Smooth muscle cell (in vitro differentiated cells): ENCODE measurements around the gene SMYD3. TPM values are rescaled to one million over a fixed set of nuclear protein-coding genes. Genes with fewer than 3 reads are reported as not detected.
A peak's percentile ranks its signal among the peaks of the same experiment; 100 is the strongest.
"Not testable (repeated sequence)": the region's sequence is repeated elsewhere in the genome, so short reads cannot be mapped to it uniquely, and the experiment has no call there.

Experiments
- DNase-seq: peaks from one replicate; lab custom pipeline; 2025; ENCODE audit not compliant: unreplicated experiment; lab: John Stamatoyannopoulos, UW
- H2AFZ ChIP-seq: fragments of 200-600 bp; sonication (generic); 2 replicates; pipeline ENCODE4 v1.6.0; 2016; ENCODE audit warnings: antibody characterized with exemption, low read depth, mild to moderate bottlenecking
- H3F3A ChIP-seq: fragments of 200-600 bp; sonication (generic); 2 replicates; pipeline ENCODE4 v1.6.0; 2017; ENCODE audit warnings: antibody characterized with exemption, low read depth
- H3K27ac ChIP-seq: fragments of 200-600 bp; sonication (generic); 2 replicates; pipeline ENCODE4 v1.5.1; 2016; ENCODE audit warnings: low read depth, mild to moderate bottlenecking
- H3K27me3 ChIP-seq: fragments of 200-600 bp; sonication (generic); 2 replicates; pipeline ENCODE4 v1.6.1; 2016; ENCODE audit warnings: low read depth, mild to moderate bottlenecking
- H3K36me3 ChIP-seq: fragments of 200-600 bp; sonication (generic); 2 replicates; pipeline ENCODE4 v1.5.1; 2016; ENCODE audit warnings: low read depth
- H3K4me1 ChIP-seq: fragments of 200-600 bp; sonication (generic); 2 replicates; pipeline ENCODE4 v1.5.1; 2016; ENCODE audit warnings: low read depth
- H3K4me2 ChIP-seq: fragments of 200-600 bp; sonication (generic); 2 replicates; pipeline ENCODE4 v1.6.0; 2016; ENCODE audit warnings: mild to moderate bottlenecking
- H3K4me3 ChIP-seq: fragments of 200-600 bp; sonication (generic); 2 replicates; pipeline ENCODE4 v1.5.1; 2016; ENCODE audit warnings: mild to moderate bottlenecking
- H3K79me2 ChIP-seq: fragments of 200-600 bp; sonication (generic); 2 replicates; pipeline ENCODE4 v1.6.0; 2016; ENCODE audit warnings: low read depth, mild to moderate bottlenecking
- H3K9ac ChIP-seq: fragments of 200-600 bp; sonication (generic); 2 replicates; pipeline ENCODE4 v1.6.0; 2016; ENCODE audit warnings: low read depth
- H3K9me3 ChIP-seq: fragments of 200-600 bp; sonication (generic); replicated peaks from 2 replicates; pipeline ENCODE4 v1.5.1; 2016; ENCODE audit warnings: low read depth
- H4K20me1 ChIP-seq: fragments of 200-600 bp; sonication (generic); 2 replicates; pipeline ENCODE4 v1.6.0; 2016; ENCODE audit warnings: low read depth
- WGBS: methylation state at CpG from one replicate; pipeline ENCODE4 v1.1.7; 2016; ENCODE audit warnings: low lambda C conversion rate; 5-methylcytosine and 5-hydroxymethylcytosine counted together
- polyA plus RNA-seq: library from polyadenylated mRNA; unstranded; fragments of >200 nt; fragmentation: Nextera tagmentation; extraction: Ambion mirVana; gene quantifications from 2 replicates; pipeline ENCODE4 v1.2.1, GENCODE V29; 2016
- total RNA-seq: library from RNA; depleted of rRNA; stranded (reverse); fragments of >200 nt; gene quantifications from 2 replicates; pipeline ENCODE4 v1.2.3, GENCODE V29; 2014
- TF ChIP-seq, protein P1 (sequence below): fragments of 200-600 bp; sonication (generic); IDR thresholded peaks from 2 replicates; pipeline ENCODE4 v1.5.1; 2017; ENCODE audit warnings: borderline replicate concordance, mild to moderate bottlenecking, antibody characterized with exemption; ENCODE audit not compliant: insufficient read depth, poor library complexity, severe bottlenecking

The SMYD3 gene
- total and polyA plus RNA-seq, 2 experiments from 2014 or later, result 162 to 301 TPM

DNA sequence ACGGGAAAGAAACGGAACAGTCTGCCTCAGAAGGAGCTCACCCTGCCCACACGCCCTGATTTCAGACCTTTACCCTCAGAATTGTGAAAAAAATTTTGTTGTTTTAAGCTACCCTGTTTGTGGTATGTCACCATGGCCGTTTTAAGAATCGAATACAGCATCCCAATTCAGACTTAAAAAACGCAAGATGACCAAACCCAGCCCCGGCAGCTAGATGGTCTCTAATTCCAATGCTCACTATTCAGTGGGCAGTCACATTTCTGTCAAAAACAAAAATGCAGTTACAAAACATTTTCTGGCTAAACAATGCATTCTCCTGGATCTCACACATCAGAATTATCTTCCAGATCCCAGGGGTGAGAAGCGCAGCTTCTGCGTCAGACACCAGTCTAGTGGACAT lies 527.5 kb downstream of the SMYD3 start:
- Histone ChIP-seq H3K9ac (peak overlapping the region; percentile 81), H3K27me3 (no peaks in the 10 kb centered on the region), H3K4me2 (peak overlapping the region; percentile 60), H2AFZ (no peak overlapping the region), H3K9me3 (no peaks in the 10 kb centered on the region), H4K20me1 (no peaks in the 10 kb centered on the region), H3F3A (peaks cover 11% of the 10 kb centered on the region), H3K27ac (peak overlapping the region; percentile 96), H3K36me3 (no peaks in the 10 kb centered on the region), H3K4me1 (peaks cover 16% of the 10 kb centered on the region), H3K4me3 (no peak overlapping the region), H3K79me2 (peaks cover 40% of the 10 kb centered on the region)
- DNase-seq, result no peak
- WGBS, result 74% methylated on average over 9 of the region's 9 CpGs
- TF ChIP-seq, protein P1, sequence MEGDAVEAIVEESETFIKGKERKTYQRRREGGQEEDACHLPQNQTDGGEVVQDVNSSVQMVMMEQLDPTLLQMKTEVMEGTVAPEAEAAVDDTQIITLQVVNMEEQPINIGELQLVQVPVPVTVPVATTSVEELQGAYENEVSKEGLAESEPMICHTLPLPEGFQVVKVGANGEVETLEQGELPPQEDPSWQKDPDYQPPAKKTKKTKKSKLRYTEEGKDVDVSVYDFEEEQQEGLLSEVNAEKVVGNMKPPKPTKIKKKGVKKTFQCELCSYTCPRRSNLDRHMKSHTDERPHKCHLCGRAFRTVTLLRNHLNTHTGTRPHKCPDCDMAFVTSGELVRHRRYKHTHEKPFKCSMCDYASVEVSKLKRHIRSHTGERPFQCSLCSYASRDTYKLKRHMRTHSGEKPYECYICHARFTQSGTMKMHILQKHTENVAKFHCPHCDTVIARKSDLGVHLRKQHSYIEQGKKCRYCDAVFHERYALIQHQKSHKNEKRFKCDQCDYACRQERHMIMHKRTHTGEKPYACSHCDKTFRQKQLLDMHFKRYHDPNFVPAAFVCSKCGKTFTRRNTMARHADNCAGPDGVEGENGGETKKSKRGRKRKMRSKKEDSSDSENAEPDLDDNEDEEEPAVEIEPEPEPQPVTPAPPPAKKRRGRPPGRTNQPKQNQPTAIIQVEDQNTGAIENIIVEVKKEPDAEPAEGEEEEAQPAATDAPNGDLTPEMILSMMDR, result no peak

GRCh38 chr1:245978915-245979314 lies 528.2 kb downstream of the SMYD3 start:
- H3K36me3 ChIP-seq, result no peaks in the 10 kb centered on the region
- peak overlapping the region; percentile 96 for H3K27ac ChIP-seq
- 9% methylated on average over 3 of the region's 3 CpGs for whole genome bisulfite sequencing
- no peaks in the 10 kb centered on the region for H3K9me3 ChIP-seq
- TF ChIP-seq, protein P1, result no peak
- peak overlapping the region; percentile 60 for H3K4me2 ChIP-seq
- H4K20me1 ChIP-seq, result no peaks in the 10 kb centered on the region
- H3K4me3 ChIP-seq, result no peak overlapping the region
- no peak for DNase-seq
- no peak overlapping the region for H2AFZ ChIP-seq
- peaks cover 16% of the 10 kb centered on the region for H3K4me1 ChIP-seq
- H3K27me3 ChIP-seq, result no peaks in the 10 kb centered on the region
- peaks cover 11% of the 10 kb centered on the region for H3F3A ChIP-seq
- H3K9ac ChIP-seq, result peak overlapping the region; percentile 81
- peaks cover 39% of the 10 kb centered on the region for H3K79me2 ChIP-seq

DNA sequence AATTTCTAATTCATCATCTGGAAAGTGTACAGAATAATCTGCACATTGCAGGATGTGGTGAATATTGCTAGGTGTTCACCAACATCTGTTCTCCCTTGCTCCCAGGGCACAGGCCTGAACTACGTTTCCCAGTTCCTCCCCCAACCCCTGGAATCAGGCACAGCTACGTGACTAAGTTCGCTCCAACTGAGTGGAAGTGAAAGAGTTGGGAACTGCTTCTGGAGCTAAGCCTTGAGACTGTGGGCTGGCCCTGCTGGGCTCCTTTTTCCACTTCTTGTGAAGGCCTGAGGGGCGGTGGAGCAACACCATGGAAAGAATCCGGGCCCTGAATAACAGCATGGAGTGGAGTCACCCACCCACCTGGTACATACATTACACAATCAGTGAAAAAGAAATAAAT lies 534.6 kb downstream of the SMYD3 start:
- Histone ChIP-seq H3K27ac (peak overlapping the region; percentile 80), H3F3A (peaks cover 43% of the 10 kb centered on the region), H3K36me3 (no peaks in the 10 kb centered on the region), H3K4me2 (peak overlapping the region; percentile 11), H3K4me1 (peaks cover 18% of the 10 kb centered on the region), H3K27me3 (no peaks in the 10 kb centered on the region), H3K9ac (no peak overlapping the region), H4K20me1 (no peaks in the 10 kb centered on the region), H2AFZ (no peak overlapping the region), H3K79me2 (peaks cover 13% of the 10 kb centered on the region), H3K4me3 (no peak overlapping the region), H3K9me3 (no peaks in the 10 kb centered on the region)
- TF ChIP-seq, protein P1, result no peak
- no peak for DNase-seq
- 48% methylated on average over 5 of the region's 5 CpGs for WGBS

DNA sequence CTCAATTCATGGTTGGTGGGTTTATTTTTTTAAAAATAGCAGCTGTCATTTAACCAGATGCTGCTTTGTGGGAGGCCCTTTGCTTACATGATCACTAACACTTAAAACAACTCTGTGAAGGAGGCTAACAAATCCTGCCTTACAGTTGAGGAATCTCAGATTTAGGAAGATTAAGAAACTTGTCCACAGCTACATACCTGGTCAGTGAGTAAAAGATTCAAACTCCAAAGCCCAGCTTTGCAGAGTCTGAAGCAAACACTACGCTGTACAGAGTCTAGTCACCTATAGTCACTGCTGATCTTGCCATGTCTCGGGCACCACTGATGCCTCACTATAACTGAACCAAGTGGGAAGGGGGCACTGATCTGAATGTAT lies 535.4 kb downstream of the SMYD3 start:
- peak overlapping the region; percentile 11 for H3K4me2 ChIP-seq
- DNase-seq, result no peak
- H3K4me1 ChIP-seq, result peaks cover 22% of the 10 kb centered on the region
- peak overlapping the region; percentile 10 for H3K9ac ChIP-seq
- peaks cover 48% of the 10 kb centered on the region for H3F3A ChIP-seq
- WGBS, result 26% methylated on average over 2 of the region's 2 CpGs
- peak overlapping the region; percentile 80 for H3K27ac ChIP-seq
- H3K27me3 ChIP-seq, result no peaks in the 10 kb centered on the region
- no peaks in the 10 kb centered on the region for H3K9me3 ChIP-seq
- H3K36me3 ChIP-seq, result no peaks in the 10 kb centered on the region
- TF ChIP-seq, protein P1, result no peak
- H2AFZ ChIP-seq, result no peak overlapping the region
- H3K4me3 ChIP-seq, result no peak overlapping the region
- H4K20me1 ChIP-seq, result no peaks in the 10 kb centered on the region
- H3K79me2 ChIP-seq, result peaks cover 10% of the 10 kb centered on the region

DNA sequence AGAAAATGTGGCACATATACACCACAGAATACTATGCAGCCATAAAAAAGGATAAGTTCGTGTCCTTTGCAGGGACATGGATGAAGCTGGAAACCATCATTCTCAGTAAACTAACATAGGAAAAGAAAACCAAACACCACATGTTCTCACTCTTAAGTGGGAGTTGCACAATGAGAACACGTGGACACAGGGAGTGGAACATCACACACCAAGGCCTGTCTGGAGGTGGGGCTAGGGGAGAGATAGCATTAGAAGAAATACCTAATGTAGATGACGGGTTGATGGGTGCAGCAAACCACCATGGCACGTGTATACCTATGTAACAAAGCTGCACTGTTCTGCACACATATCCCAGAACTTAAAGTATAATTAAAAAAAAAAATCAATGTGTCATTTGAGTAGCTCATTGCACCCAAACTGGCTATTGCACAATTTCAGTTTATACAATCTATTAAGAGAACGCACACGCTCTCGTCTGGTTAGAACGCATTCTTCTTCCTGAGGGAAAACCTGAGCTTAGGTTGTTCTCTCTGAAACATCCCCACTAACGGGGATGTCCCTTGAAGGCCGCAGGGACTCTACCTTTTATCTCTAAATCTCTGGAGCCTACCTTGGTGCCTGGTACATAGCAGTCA lies 535.9 kb downstream of the SMYD3 start:
- H2AFZ ChIP-seq, H3K4me2 ChIP-seq, H3K9ac ChIP-seq, DNase-seq, H3K4me3 ChIP-seq, H3K36me3 ChIP-seq, H3K9me3 ChIP-seq, H3K27me3 ChIP-seq, H4K20me1 ChIP-seq: not testable (repeated sequence)
- H3K4me1 ChIP-seq, result peaks cover 22% of the 10 kb centered on the region
- peak overlapping the region; percentile 80 for H3K27ac ChIP-seq
- H3F3A ChIP-seq, result peaks cover 48% of the 10 kb centered on the region
- peaks cover 15% of the 10 kb centered on the region for H3K79me2 ChIP-seq
- WGBS, result 71% methylated on average over 10 of the region's 10 CpGs
